Hepatic stellate cell (primary cell): ENCODE results near the gene CRYBG1.
"Not testable (repeated sequence)": the region's sequence is repeated elsewhere in the genome, so short reads cannot be mapped to it uniquely, and the experiment has no call there.

Experiments
- DNase-seq: peaks from one replicate; pipeline ENCODE4 v3.0.0; 2011; ENCODE audit warnings: low spot score

CRYBG1 gene

GRCh38 chr6:106555767-106556166 lies 195.2 kb downstream of the CRYBG1 start:
- DNase-seq: no peak

GRCh38 chr6:106556368-106556960 lies 195.9 kb downstream of the CRYBG1 start:
- DNase-seq: no peak

DNA sequence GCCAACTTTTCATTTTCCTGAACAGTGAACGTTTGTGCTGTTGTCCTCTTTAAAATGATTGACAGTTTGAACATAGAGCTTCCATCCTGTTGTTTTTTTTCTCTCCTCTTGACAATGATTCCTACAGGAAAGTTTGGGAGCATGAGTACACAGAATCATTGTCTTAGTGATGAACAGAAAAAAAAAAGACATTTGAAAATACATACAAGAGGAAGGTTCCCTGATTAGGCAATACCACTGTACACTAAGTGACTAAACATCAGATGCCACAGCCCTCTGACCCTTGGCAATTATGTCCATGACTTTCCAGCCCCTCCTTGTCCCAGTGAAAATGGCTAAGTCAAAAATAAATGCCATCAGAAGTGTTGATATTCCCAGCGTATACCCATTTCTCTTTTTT lies 197.3 kb downstream of the CRYBG1 start:
- DNase-seq: no peak

DNA sequence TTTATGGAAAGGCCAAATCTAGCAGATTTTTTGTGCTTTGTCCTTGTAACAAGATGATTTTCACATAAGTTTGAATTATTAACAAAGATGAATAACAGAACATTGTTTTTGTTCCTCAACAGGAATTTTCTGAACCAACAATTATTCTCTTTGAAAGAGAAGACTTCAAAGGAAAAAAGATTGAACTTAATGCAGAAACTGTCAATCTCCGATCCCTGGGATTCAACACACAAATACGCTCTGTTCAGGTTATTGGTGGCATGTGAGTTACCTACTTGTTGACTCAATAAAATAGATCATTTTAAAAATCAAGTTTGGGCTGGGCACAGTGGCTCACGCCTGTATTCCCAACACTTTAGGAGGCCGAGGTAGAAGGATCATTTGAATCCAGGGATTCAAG lies 197.8 kb downstream of the CRYBG1 start:
- no peak for DNase-seq

DNA sequence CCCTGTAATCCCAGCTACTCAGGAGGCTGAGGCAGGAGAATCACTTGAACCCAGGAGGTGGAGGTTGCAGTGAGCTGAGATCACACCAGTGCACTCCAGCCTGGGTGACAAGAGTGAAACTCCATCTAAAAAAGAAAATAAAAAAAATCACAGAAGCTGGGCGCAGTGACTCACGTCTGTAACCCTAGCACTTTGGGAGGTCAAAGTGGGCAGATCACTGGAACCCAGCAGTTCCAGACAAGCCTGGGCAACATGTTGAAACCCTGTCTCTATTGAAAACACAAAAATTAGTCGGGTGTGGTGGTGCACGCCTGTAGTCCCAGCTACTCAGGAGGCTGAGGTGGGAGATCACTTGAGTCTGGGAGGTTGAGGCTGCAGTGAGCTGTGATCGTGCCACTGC lies 199.1 kb downstream of the CRYBG1 start:
- not testable (repeated sequence) for DNase-seq

DNA sequence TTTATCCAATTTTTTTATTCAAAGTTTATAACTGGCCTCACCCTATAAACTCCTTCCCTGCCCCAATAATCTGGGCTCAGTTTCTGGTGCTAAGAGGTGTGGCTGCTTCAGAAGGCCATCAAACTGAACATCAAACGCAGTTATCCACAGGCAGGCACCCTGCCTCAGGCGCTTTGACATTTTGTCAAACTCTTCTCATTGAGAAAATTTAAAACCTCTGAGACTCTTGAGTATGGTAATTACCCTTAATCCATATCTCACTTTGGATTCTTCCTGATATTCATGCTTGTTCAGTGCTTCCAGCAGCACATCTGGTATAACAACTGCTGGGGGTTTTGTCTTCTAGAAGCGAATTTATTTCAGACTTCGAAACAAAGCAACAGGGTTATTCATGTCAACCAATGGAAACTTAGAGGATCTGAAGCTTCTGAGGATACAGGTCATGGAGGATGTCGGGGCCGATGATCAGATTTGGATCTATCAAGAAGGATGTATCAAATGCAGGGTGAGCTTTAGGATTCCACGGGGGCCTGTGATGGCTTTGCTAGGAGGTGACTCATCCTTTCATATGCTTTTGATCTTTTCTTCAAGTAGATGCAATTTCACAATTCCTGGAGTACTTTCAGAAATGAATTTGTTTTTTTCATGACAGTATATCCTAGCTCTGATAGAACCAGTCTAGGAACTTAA lies 200.6 kb downstream of the CRYBG1 start:
- no peak for DNase-seq

GRCh38 chr6:106561686-106562405 lies 201.3 kb downstream of the CRYBG1 start:
- DNase-seq: no peak

- DNase-seq: no peak
Measured at GRCh38 chr6:106563614-106564013, 203.1 kb downstream of the CRYBG1 start.

GRCh38 chr6:106564476-106564875 lies 204.0 kb downstream of the CRYBG1 start:
- no peak for DNase-seq

DNA sequence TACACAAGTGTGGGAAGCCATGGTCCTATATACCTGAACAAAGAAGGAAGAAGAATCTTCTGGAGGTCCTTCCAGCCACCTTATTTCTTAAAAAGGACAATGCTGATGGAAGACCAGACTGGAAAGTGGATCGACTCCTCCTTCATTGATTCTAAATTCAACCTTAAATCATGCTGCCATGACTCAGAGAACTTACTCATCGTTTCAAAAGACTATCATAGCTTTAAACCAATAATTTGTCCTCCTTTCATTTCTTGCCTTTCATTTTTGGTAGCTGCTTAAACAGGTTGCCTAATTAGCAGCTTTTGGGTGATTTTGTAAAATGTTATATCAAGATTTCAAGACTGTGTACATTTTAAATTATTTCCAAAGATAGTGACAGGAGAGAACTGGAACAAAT lies 208.0 kb downstream of the CRYBG1 start:
- DNase-seq: no peak

DNA sequence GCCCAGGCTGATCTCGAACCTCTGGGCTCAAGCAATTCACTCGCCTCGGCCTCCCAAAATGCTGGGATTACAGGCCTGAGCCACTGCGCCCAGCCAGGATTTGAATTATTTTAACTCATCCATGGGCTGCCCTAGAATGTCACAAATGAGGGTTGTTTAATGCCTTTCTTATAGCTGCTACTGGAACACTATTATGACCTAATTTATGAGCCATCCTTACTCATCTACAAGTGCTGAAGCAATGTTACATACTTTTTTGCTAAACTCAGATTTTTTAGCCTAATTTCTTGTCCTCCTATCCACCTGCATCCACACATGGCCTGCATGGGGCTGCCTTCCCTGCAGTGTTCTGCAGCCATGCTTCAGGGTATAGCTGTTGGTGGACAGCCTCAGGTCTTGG lies 208.9 kb downstream of the CRYBG1 start:
- DNase-seq: no peak

- DNase-seq: no peak
Measured at GRCh38 chr6:106572436-106572835, 211.9 kb downstream of the CRYBG1 start.

- no peak for DNase-seq
Measured at GRCh38 chr6:106572875-106573585, 212.5 kb downstream of the CRYBG1 start.

DNA sequence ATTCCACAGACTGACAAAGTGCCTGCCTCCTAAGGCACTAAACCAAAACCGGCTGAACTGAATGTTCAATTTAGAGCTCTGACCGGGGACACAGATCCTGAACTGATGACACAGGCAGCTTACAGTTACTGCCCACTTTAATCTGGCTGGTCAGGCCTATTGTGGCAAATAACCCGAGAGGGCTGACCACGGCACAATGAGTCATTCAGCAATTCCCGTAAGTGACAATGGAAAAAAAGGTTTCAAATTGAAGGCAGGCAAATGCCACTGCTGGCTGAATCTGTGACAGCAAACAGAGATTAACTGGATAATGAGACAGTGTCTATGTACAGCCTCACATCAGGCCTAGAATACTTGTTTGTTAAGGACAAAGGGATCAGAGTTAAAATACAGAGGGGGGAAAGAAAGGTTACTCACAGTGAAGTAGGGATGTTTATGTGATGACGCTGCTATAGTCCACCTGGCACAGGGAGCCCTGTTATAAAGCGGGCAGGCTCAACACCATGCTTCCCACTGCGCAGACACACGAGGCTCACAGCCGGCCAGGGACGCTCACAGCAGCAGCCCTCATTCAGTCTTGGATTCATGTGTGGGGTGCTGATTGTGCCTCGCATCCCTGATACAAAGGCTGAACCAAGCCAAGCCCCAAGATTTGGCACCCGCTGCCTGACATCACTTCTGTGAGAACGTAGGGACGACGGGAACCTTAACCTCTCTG lies 214.4 kb downstream of the CRYBG1 start:
- peak; percentile 66 for DNase-seq

DNA sequence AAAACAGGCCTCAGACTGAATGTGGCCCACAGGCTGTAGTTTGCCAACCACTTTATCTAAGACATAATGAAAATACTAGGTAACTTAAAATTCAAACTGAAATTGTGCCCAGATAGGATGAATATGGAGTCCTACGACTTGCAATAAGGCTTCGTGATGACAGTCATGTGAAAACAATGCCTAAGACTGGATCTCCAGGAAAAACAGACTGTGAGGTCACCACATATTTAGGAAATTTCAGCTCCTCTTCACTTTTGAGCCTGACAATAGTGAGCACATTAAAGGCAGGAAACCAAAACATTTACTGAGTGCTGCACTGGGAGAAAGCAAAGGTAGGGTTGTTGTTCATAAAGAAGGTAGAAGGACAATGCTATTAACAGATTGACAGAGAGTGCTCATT lies 218.8 kb downstream of the CRYBG1 start:
- DNase-seq: no peak

- DNase-seq: no peak
Measured at GRCh38 chr6:106581468-106581867, 221.0 kb downstream of the CRYBG1 start.

DNA sequence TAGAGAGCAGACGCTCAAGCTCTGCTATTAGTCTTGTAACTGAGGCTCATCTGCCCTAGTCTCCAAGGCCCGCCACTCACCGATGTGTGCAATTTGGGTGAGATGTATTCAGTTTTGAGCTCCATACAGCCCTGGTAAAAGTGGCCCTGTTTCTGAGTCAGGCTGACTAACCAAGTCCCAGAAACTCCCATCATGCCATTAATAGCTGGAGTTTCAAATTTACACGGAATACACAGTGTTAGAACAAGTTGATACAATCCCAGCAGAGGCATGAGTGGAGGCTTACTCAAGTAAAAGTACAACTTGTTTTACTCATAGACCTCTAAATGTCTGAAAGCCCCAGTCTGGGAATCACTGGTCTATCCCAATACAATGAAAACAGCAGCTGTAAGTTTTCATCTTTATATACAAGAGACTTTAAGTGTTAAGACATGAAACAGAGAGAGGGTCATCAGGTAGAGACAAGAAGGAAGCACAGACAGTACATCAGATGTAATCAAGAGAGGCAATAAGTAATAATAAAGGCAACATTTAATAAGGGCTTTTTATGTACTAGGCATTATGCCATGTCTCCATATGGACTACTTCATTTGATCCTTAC lies 226.4 kb downstream of the CRYBG1 start:
- no peak for DNase-seq

- not testable (repeated sequence) for DNase-seq
Measured at GRCh38 chr6:106588937-106589336, 228.4 kb downstream of the CRYBG1 start.

DNA sequence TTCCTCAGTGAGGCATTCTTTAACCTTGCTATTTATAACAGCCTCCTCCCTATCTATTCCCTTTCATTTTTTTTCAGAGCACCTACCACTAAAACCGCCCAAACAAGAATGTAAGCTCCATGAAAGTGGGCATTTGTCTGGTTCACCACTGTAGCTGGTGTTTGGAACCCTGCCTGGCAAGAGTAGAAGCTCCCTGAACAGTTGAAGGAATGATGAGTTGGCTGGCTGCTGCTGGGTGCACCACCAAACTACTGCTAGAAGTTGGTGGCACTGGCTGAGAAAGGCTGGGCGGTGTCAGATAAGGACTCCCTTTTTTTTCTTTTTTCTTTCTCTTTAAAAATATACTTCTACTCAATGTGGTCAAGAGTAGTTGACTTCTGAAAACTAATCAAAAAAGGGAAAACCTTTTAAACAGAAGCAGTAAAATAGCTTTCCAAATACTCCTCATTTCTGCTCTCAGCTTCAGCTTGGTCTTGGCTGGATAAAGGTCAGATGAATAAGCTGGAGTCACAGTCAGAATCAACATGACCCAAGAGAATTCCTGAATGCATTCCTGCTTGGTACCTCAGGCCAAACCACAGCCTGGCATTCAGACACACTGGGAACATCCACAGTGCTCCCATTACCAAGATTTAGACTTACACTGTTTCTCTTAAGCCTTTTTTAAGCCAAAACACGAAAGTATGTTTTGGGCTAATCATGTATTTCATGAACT lies 230.8 kb downstream of the CRYBG1 start:
- DNase-seq: peak; percentile 83

- no peak for DNase-seq
Measured at GRCh38 chr6:106599440-106599839, 238.9 kb downstream of the CRYBG1 start.

DNA sequence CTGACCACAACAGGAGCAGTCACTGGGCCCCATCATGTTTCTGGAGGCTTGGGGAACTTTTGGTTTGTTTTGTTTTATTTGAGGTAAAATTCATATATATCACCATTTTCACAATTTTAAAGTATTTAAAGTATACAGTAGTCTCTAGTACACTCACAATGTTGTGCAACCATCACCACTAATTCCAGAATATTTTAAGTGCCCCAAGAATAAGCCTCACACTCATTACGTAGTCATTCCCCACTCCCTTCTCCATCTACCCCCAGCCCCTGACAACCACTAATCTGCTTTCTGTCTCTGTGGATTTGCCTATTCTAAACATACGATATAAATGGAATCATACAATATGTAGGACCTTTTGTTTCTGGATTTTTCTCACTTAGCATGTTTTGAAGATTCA lies 239.8 kb downstream of the CRYBG1 start:
- no peak for DNase-seq
